K562 (cell line): ENCODE data around the gene GYS1. TPM values are rescaled to one million over a fixed set of nuclear protein-coding genes. Genes with fewer than 3 reads are reported as not detected.

Source experiments
- ATF4 ChIP-seq: fragments of 450-650 bp; formaldehyde crosslinking; IDR thresholded peaks from 2 replicates; pipeline ENCODE4 v1.4.0; 2022; ENCODE audit warnings: mild to moderate bottlenecking, moderate library complexity
- BMI1 ChIP-seq: fragments of 150-350 bp; IDR thresholded peaks from 2 replicates; pipeline ENCODE4 v1.6.1; 2014; ENCODE audit warnings: low read length
- CXXC5 ChIP-seq: fragments of 250-450 bp; sonication (Bioruptor Pico); IDR thresholded peaks from 2 replicates; pipeline ENCODE4 v1.8.0; 2022; ENCODE audit warnings: inconsistent platforms, mild to moderate bottlenecking, moderate library complexity
- EGR1 ChIP-seq: fragments of 450-650 bp; conservative IDR thresholded peaks from 2 replicates; pipeline ENCODE4 v1.6.1; 2017; ENCODE audit warnings: mild to moderate bottlenecking
- EHMT2 ChIP-seq: fragments of 450-650 bp; IDR thresholded peaks from 2 replicates; pipeline ENCODE4 v1.6.1; 2018; ENCODE audit warnings: antibody characterized with exemption
- ELK1 ChIP-seq: sonication (generic); formaldehyde crosslinking; IDR thresholded peaks from 2 replicates; pipeline ENCODE4 v1.8.1; 2022; ENCODE audit warnings: missing genetic modification reagents
- GABPB2 ChIP-seq: fragments of 250-450 bp; sonication (Bioruptor Pico); conservative IDR thresholded peaks from 2 replicates; pipeline ENCODE4 v1.5.1; 2021; ENCODE audit warnings: mild to moderate bottlenecking
- HDAC3 ChIP-seq: fragments of 450-650 bp; IDR thresholded peaks from 2 replicates; pipeline ENCODE4 v1.6.1; 2018; ENCODE audit warnings: borderline replicate concordance, mild to moderate bottlenecking, moderate library complexity; ENCODE audit not compliant: partially characterized antibody
- JUND ChIP-seq, 2 experiments: IDR thresholded peaks; 2 replicates in 1 of 2; 3 replicates in 1 of 2; pipeline ENCODE4 v1.6.1; 2011; ENCODE audit warnings: borderline replicate concordance in 2 of 2, low read depth in 2 of 2, low read length in 2 of 2, improper control_type of control experiment in 1 of 2, missing biosample characterization in 1 of 2, missing genetic modification characterization in 1 of 2, missing genetic modification reagents in 1 of 2
- KDM5B ChIP-seq: fragments of 200-600 bp; sonication (generic); IDR thresholded peaks from 2 replicates; pipeline ENCODE4 v1.6.1; 2012; ENCODE audit warnings: low read depth, mild to moderate bottlenecking, moderate library complexity, low read length, control low read depth, inconsistent platforms; ENCODE audit not compliant: insufficient replicate concordance
- MAZ ChIP-seq, 2 experiments: fragments of 450-650 bp in 1 of 2; sonication (generic) in 1 of 2; formaldehyde crosslinking; IDR thresholded peaks in 1 of 2; conservative IDR thresholded peaks in 1 of 2; 2 replicates each; pipeline versions ENCODE4 v1.4.0 to v1.5.0; 2020; ENCODE audit warnings: mild to moderate bottlenecking in 1 of 2, missing genetic modification reagents in 1 of 2
- NFATC3 ChIP-seq: fragments of 450-650 bp; IDR thresholded peaks from 2 replicates; pipeline ENCODE4 v1.6.1; 2017; ENCODE audit warnings: mild to moderate bottlenecking
- PRDM10 ChIP-seq: fragments of 450-650 bp; IDR thresholded peaks from 2 replicates; pipeline ENCODE4 v1.6.1; 2018; ENCODE audit not compliant: partially characterized antibody
- RBM22 ChIP-seq: fragments of 200-400 bp; formaldehyde crosslinking; IDR thresholded peaks from 2 replicates; pipeline ENCODE4 v1.6.1; 2018; ENCODE audit warnings: low read length, low read depth; ENCODE audit not compliant: poor library complexity, severe bottlenecking
- SMARCE1 ChIP-seq: fragments of 450-650 bp; IDR thresholded peaks from 2 replicates; pipeline ENCODE4 v1.7.1; 2016; ENCODE audit warnings: mild to moderate bottlenecking
- TCF3 ChIP-seq: sonication (generic); formaldehyde crosslinking; IDR thresholded peaks from 2 replicates; pipeline ENCODE4 v1.4.0; 2020; ENCODE audit warnings: mild to moderate bottlenecking, missing genetic modification reagents
- ZBTB34 ChIP-seq: fragments of 250-450 bp; sonication (Bioruptor Pico); IDR thresholded peaks from 2 replicates; pipeline ENCODE4 v1.8.0; 2021; ENCODE audit warnings: mild to moderate bottlenecking, moderate library complexity
- ZBTB7A ChIP-seq: IDR thresholded peaks from 2 replicates; pipeline ENCODE4 v1.6.1; 2011; ENCODE audit warnings: low read depth, mild to moderate bottlenecking, low read length, moderate library complexity, borderline replicate concordance; ENCODE audit not compliant: control insufficient read depth
- ZNF224 ChIP-seq: sonication (generic); formaldehyde crosslinking; IDR thresholded peaks from 2 replicates; pipeline ENCODE4 v1.8.0; 2022; ENCODE audit warnings: mild to moderate bottlenecking, missing genetic modification reagents
- polyA plus RNA-seq, 8 experiments: library from polyadenylated mRNA; depleted of rRNA in 4 of 8; stranded (reverse) in 5 of 8; unstranded in 3 of 8; fragments of >200 nt; fragmentation: Nextera tagmentation in 2 of 8; fragmentation: Illumina TruSeq in 1 of 8; extraction: Ambion mirVana in 2 of 8; extraction: Trizol in 1 of 8; gene quantifications; 2 replicates each; pipeline versions ENCODE4 v1.2.1 to v1.2.3, GENCODE V29; 2011 to 2014; ENCODE audit warnings: inconsistent platforms in 1 of 8, missing spikeins in 1 of 8
- total RNA-seq, 7 experiments: library from RNA; depleted of rRNA in 6 of 7; stranded (reverse); fragments of >200 nt in 6 of 7; fragmentation: Illumina TruSeq in 2 of 7; extraction: Trizol in 2 of 7; gene quantifications; 2 replicates each; pipeline versions ENCODE4 v1.2.1 to v1.2.3, GENCODE V29; 2011 to 2021; ENCODE audit warnings: low replicate concordance in 1 of 7

GYS1 gene
- total and polyA plus RNA-seq, 9 of the 15 experiments (the other 6 are each of a cell fraction or from before 2014, with no cell fraction given): 1.9 to 31.1 (median 15.2) TPM

- TF ChIP-seq SMARCE1: no peak
- 0 out of 2 replicates have a peak, but pooled peaks have one; percentile 22 for TF ChIP-seq ATF4 (CRISPR knock-in tag)
- peak; percentile 65 for TF ChIP-seq PRDM10
- peak; percentile 27; the same call in 1 of the 2 replicates for TF ChIP-seq GABPB2 (CRISPR knock-in tag)
- TF ChIP-seq RBM22: peak; percentile 70
- peak; percentile 70 for TF ChIP-seq ZBTB7A
- peak; percentile 15; the same call in 1 of the 2 replicates for TF ChIP-seq JUND (IDR thresholded peaks at IDR 0.05; ENCODE audit: borderline replicate concordance, low read depth, low read length)
- no peak for TF ChIP-seq JUND (tag; IDR thresholded peaks at IDR 0.05; ENCODE audit: borderline replicate concordance, low read depth, low read length)
- TF ChIP-seq CXXC5: 0 out of 2 replicates have a peak, but pooled peaks have one; percentile 22
- no peak for TF ChIP-seq ZBTB34 (CRISPR knock-in tag)
- TF ChIP-seq ELK1 (CRISPR knock-in tag): no peak
- TF ChIP-seq TCF3 (CRISPR knock-in tag): 0 out of 2 replicates have a peak, but pooled peaks have one; percentile 2
- no peak for TF ChIP-seq ZNF224 (CRISPR knock-in tag)
- TF ChIP-seq BMI1: no peak
- peak; percentile 41 for TF ChIP-seq HDAC3
- TF ChIP-seq MAZ (CRISPR knock-in tag; conservative IDR thresholded peaks at IDR 0.05 in 1 of 2, IDR thresholded peaks at IDR 0.05 in 1 of 2): peak in 1 of 2 experiments; percentile 17; a peak in 2 of 4 replicates
- peak; percentile 51; the same call in 1 of the 2 replicates for TF ChIP-seq NFATC3
- no peak for TF ChIP-seq EGR1
- TF ChIP-seq EHMT2: 0 out of 2 replicates have a peak, but pooled peaks have one; percentile 15
- TF ChIP-seq KDM5B: peak; percentile 97
Observed at GRCh38 chr19:48967346-48968178, 25.5 kb downstream of the GYS1 start (continued).
